HepG2 (cell line): Measurements from ENCODE around the gene GLS2. TPM values are rescaled to one million over a fixed set of nuclear protein-coding genes. Genes with fewer than 3 reads are reported as not detected.

Experiments
- EHMT2 ChIP-seq: fragments of 200-600 bp; sonication (generic); IDR thresholded peaks from 2 replicates; pipeline ENCODE4 v1.7.0; 2017; ENCODE audit warnings: antibody characterized with exemption, low read depth, low read length, borderline replicate concordance
- GLI4 ChIP-seq: sonication (generic); formaldehyde crosslinking; IDR thresholded peaks from 2 replicates; pipeline ENCODE4 v1.5.1; 2020; ENCODE audit warnings: missing genetic modification reagents, mild to moderate bottlenecking, moderate library complexity, borderline replicate concordance
- KLF12 ChIP-seq: sonication (generic); formaldehyde crosslinking; IDR thresholded peaks from 2 replicates; pipeline ENCODE4 v1.4.0; 2020; ENCODE audit warnings: missing genetic modification reagents, borderline replicate concordance
- KMT2A ChIP-seq: sonication (generic); formaldehyde crosslinking; IDR thresholded peaks from 2 replicates; pipeline ENCODE4 v1.4.0; 2020; ENCODE audit warnings: missing genetic modification reagents
- MNT ChIP-seq: fragments of 450-650 bp; IDR thresholded peaks from 2 replicates; pipeline ENCODE4 v1.6.1; 2016
- NR0B2 ChIP-seq: sonication (generic); formaldehyde crosslinking; IDR thresholded peaks from 2 replicates; pipeline ENCODE4 v1.4.0; 2020; ENCODE audit warnings: mild to moderate bottlenecking, missing genetic modification reagents
- RAD51 ChIP-seq: fragments of 450-650 bp; IDR thresholded peaks from 2 replicates; pipeline ENCODE4 v1.6.1; 2016; ENCODE audit warnings: borderline replicate concordance
- RBM39 ChIP-seq: fragments of 200-400 bp; formaldehyde crosslinking; IDR thresholded peaks from one replicate; pipeline ENCODE4 v1.6.1; 2018; ENCODE audit warnings: antibody characterized with exemption, mild to moderate bottlenecking, low read depth, low read length; ENCODE audit not compliant: poor library complexity, severe bottlenecking
- STAT5B ChIP-seq: sonication (generic); formaldehyde crosslinking; IDR thresholded peaks from 2 replicates; pipeline ENCODE4 v1.4.0; 2020; ENCODE audit warnings: missing genetic modification reagents
- TEF ChIP-seq: sonication (generic); formaldehyde crosslinking; IDR thresholded peaks from 2 replicates; pipeline ENCODE4 v1.5.0; 2020; ENCODE audit warnings: missing genetic modification reagents
- ZFAT ChIP-seq: sonication (generic); formaldehyde crosslinking; conservative IDR thresholded peaks from 2 replicates; pipeline ENCODE4 v1.8.1; 2023; ENCODE audit warnings: missing genetic modification reagents, inconsistent platforms
- ZGPAT ChIP-seq: IDR thresholded peaks from 2 replicates; pipeline ENCODE4 v1.6.1; 2016; ENCODE audit warnings: mild to moderate bottlenecking
- ZMYM4 ChIP-seq: sonication (generic); formaldehyde crosslinking; IDR thresholded peaks from 2 replicates; pipeline ENCODE4 v1.8.1; 2023; ENCODE audit warnings: mild to moderate bottlenecking, missing genetic modification reagents
- ZNF136 ChIP-seq: sonication (generic); formaldehyde crosslinking; IDR thresholded peaks from 2 replicates; pipeline ENCODE4 v1.8.1; 2022; ENCODE audit warnings: low read depth, mild to moderate bottlenecking, moderate library complexity, missing genetic modification reagents
- ZNF232 ChIP-seq: sonication (generic); formaldehyde crosslinking; IDR thresholded peaks from 2 replicates; pipeline ENCODE4 v1.4.0; 2020; ENCODE audit warnings: missing genetic modification reagents, borderline replicate concordance
- ZNF260 ChIP-seq: sonication (generic); formaldehyde crosslinking; IDR thresholded peaks from 2 replicates; pipeline ENCODE4 v1.4.0; 2020; ENCODE audit warnings: missing genetic modification reagents, low read depth, mild to moderate bottlenecking, borderline replicate concordance
- ZNF609 ChIP-seq: sonication (generic); formaldehyde crosslinking; IDR thresholded peaks from 2 replicates; pipeline ENCODE4 v1.4.0; 2020; ENCODE audit warnings: mild to moderate bottlenecking, missing genetic modification reagents, borderline replicate concordance
- ZNF615 ChIP-seq: sonication (generic); formaldehyde crosslinking; IDR thresholded peaks from 2 replicates; pipeline ENCODE4 v1.5.0; 2020; ENCODE audit warnings: mild to moderate bottlenecking, missing genetic modification reagents, borderline replicate concordance
- ZSCAN9 ChIP-seq: IDR thresholded peaks from 2 replicates; pipeline ENCODE4 v1.6.1; 2016; ENCODE audit warnings: borderline replicate concordance
- polyA plus RNA-seq, 8 experiments: library from polyadenylated mRNA; depleted of rRNA in 3 of 8; stranded (reverse) in 7 of 8; unstranded in 1 of 8; fragments of >200 nt; fragmentation: Illumina TruSeq in 4 of 8; extraction: Trizol in 4 of 8; gene quantifications; 2 replicates each; pipeline versions ENCODE4 v1.2.1 to v1.2.3, GENCODE V29; 2011 to 2016; ENCODE audit warnings: low read depth in 4 of 8, missing spikeins in 1 of 8, mixed read lengths in 1 of 8; ENCODE audit not compliant: insufficient read depth in 1 of 8
- total RNA-seq, 5 experiments: library from RNA; depleted of rRNA; stranded (reverse); fragments of >200 nt; fragmentation: Illumina TruSeq; extraction: Trizol; gene quantifications; 2 replicates each; pipeline ENCODE4 v1.2.3, GENCODE V29; 2016; ENCODE audit warnings: low read depth in 1 of 5

Gene GLS2
- total and polyA plus RNA-seq, 2 of the 13 experiments (the other 11 are each of a cell fraction or from before 2014, with no cell fraction given) = 8.6 to 12.2 TPM

- TF ChIP-seq ZNF609 (CRISPR knock-in tag) (no peak), ZNF260 (CRISPR knock-in tag) (no peak), GLI4 (peak; percentile 35; the same call in 1 of the 2 replicates), NR0B2 (CRISPR knock-in tag) (peak; percentile 94), ZMYM4 (no peak), KLF12 (CRISPR knock-in tag) (peak; percentile 78), STAT5B (CRISPR knock-in tag) (0 out of 2 replicates have a peak, but pooled peaks have one; percentile 81), ZNF136 (no peak), ZSCAN9 (CRISPR knock-in tag) (peak; percentile 72; the same call in 1 of the 2 replicates), EHMT2 (no peak), RAD51 (no peak), ZGPAT (CRISPR knock-in tag) (peak; percentile 57; the same call in 1 of the 2 replicates), ZNF232 (CRISPR knock-in tag) (peak; percentile 96), KMT2A (CRISPR knock-in tag) (no peak), MNT (no peak), ZFAT (CRISPR knock-in tag) (peak; percentile 88), TEF (peak; percentile 89), ZNF615 (no peak), RBM39 (no peak)
Measured at GRCh38 chr12:56488041-56488955, at the start of gene GLS2 (continued).
